GM12801 (cell line): ENCODE results near the gene REM1.

Experiments used
- TF ChIP-seq, protein P1 (sequence below): IDR thresholded peaks from one replicate; pipeline ENCODE4 v1.5.1; 2011; ENCODE audit warnings: control low read depth; ENCODE audit not compliant: insufficient read length; ENCODE audit errors: extremely low read depth

REM1 gene

DNA sequence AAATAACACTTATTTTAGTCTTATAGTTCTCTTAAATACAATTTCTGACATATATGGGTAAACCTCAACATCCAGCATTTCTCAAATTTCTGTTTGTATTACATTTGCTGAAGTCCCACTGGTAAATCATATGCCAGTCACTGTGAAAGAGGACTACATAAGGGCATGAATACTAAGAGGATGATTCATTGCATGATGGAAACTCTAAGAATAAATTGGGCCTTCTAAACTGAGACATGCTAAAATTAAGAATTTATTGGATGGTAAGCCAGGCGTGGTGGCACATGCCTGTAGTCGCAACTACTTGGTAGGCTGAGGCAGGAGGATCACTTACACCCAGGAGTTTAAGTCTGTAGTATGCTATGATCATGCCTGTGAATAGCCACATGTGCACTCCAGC lies 22.5 kb upstream of the REM1 start:
- TF ChIP-seq, protein P1, sequence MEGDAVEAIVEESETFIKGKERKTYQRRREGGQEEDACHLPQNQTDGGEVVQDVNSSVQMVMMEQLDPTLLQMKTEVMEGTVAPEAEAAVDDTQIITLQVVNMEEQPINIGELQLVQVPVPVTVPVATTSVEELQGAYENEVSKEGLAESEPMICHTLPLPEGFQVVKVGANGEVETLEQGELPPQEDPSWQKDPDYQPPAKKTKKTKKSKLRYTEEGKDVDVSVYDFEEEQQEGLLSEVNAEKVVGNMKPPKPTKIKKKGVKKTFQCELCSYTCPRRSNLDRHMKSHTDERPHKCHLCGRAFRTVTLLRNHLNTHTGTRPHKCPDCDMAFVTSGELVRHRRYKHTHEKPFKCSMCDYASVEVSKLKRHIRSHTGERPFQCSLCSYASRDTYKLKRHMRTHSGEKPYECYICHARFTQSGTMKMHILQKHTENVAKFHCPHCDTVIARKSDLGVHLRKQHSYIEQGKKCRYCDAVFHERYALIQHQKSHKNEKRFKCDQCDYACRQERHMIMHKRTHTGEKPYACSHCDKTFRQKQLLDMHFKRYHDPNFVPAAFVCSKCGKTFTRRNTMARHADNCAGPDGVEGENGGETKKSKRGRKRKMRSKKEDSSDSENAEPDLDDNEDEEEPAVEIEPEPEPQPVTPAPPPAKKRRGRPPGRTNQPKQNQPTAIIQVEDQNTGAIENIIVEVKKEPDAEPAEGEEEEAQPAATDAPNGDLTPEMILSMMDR, result no peak

DNA sequence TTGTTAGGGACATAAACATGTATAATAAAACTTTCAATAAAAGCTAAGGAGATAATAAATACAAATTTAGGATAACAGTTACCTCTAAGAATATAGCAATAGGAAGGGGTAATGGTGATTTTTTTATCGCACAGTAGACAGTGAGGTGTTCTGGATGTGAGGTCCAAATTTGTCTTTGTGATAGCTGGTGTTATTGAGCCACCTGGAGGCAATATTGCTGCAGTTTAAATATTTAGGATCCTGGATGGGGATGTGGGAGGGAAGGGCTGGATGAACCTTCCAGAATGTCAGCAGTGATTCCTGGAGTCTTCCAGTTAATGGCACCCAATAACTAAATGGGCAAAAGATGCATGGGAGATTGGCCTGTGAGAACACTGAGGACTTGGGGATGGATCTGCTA lies 20.7 kb upstream of the REM1 start:
- TF ChIP-seq, protein P1, result no peak

DNA sequence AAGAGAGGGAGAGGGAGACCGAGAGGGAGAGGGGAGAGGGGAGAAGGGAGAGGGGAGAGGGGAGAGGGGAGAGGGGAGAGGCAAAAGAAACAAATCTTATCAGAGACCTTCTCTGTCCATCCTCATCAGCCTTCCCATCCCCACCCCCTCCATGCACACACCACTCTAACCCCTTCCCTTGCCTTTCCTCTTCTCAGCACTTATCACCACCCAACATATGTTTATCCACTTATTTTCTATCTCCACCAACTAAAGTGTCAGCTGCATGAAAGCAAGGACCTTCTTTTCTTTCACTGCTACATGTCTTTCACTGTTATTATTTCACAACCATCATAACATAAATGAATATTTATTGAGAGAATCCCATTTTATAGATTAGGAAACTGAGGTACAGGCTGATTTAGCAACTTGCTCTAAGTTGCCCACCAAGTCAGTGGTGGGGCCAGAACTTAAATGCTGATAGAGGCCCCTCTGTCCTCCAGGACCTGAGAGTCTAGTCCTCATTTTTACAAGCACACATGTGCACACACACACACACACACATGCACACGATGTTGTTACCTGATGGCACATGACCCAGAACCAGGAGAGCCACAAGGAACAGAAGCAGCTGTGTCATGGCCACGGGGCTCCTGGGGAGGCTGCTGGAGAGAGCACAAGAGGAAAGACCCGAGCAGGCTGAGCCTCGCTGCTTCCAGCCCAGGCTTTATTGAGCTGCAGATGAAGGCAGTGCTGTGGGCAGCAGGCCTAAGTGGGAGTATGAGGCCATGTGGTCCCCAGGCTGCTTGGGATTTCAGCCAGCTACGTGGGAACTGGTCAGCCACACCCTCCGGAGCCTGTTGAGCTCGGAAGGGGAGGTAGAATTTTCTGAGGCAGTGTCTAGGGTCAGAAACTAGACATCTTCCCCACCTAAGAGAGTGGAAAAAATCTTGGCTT lies 2.4 kb upstream of the REM1 start:
- TF ChIP-seq, protein P1, result no peak

DNA sequence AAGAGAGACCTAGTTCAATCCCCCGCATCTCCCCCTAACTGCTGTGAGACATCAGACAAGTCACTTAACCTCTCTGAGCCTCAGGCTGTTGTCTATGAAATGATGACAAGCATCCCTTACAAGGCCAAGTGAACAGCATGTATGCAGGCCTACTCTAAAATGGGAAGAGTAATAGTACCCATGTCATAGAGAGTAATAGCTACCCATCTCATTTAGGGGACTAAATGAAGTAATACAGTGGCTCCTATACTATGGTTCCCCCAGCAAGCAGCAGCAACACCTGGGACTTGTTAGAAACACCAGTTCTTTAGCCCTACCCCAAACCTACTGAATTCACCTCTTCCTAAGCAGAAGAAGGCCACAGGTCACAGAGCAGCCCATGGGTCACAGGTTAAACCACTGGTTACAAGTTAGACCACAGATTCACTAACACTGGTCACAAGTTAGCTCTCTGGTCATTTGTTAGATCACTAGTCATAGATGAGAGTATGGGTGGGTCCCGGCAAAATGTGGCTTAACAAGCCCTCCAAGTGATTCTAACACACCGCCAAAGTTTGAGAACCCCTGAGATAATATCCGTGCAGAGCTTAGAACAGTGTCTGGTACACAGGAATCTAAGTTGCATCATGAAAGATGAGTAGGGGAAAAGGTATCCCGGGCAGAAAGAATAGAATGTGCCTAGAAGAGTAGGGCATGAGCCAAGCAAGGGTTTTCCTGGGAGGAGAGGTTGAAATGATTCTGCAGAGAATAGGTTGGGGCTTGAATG lies 1.6 kb upstream of the REM1 start:
- TF ChIP-seq, protein P1, result no peak

DNA sequence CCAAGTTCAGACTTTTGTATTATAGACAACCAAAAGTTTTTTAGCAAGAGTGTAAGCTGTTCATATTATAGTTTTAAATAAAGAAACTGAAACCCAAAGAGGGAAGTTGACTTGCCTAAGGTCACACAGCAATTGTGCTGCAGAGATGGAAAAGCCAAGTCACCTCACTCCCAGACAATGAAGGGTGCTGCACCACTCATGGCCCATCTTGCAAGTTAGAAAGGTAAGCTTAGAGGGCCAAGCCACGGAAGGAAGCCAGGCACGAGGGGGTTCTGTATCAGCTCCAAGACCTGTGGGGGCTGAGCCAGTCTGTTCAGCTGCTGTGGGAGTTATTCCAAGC lies 1.0 kb upstream of the REM1 start:
- TF ChIP-seq, protein P1, result no peak

DNA sequence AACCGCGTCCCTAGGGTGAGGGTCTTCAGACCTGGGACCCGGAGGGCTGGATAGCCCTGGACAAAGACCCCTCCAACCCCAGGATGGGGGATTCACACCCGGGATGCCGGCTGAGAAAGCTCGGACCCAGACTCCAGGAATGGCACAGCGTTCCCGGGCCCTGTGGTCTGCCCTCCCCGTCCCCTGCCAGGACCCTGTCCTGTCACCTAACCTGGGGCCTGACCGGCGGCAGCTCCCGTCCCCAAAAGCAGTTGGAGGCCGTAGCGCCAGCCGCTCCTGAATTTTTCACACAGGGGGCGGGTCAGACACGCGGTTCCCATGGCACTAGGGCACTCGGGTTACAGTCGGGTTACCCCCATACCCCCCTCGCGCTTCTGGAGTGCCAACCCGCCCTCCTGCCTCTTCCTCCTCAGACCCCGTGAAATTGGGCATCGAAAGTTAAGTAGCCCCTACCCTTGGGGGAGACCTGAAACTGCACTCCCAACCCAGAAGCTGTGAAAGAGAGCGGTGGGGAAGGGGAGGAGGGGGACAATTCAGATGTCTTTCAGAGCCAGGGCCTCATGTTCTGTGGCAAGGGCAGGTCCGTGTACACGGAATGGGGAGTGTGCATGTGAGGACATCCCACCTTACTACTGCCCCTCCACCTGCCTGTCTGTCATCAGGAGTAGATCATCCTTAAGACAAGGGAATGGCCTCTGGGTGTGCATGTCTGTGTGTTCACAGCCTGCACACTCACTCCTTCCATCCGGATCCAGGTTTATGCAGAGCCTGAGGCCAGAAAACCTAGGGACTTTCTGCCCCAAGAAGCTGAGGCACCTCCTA lies 595 bp downstream of the REM1 start:
- TF ChIP-seq, protein P1, result no peak

DNA sequence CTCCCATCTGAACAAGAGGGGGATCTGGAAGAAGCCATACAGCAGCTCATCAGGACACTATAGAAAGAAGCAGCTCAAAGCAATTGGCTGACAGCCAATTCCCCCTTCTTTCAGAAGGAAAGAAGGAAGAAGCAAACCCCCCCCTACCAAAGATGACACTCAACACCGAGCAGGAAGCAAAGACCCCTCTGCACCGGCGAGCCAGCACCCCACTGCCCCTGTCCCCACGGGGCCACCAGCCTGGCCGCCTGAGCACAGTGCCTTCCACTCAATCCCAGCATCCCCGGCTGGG lies 1.2 kb downstream of the REM1 start:
- TF ChIP-seq, protein P1, result no peak
